GM19099 (cell line): ENCODE data around the gene GAS6.

Source experiments
- POLR2A ChIP-seq: IDR thresholded peaks from 3 replicates; pipeline ENCODE4 v1.6.1; 2011; ENCODE audit warnings: low read depth; ENCODE audit not compliant: insufficient read length; ENCODE audit errors: extremely low read depth

The GAS6 gene

DNA sequence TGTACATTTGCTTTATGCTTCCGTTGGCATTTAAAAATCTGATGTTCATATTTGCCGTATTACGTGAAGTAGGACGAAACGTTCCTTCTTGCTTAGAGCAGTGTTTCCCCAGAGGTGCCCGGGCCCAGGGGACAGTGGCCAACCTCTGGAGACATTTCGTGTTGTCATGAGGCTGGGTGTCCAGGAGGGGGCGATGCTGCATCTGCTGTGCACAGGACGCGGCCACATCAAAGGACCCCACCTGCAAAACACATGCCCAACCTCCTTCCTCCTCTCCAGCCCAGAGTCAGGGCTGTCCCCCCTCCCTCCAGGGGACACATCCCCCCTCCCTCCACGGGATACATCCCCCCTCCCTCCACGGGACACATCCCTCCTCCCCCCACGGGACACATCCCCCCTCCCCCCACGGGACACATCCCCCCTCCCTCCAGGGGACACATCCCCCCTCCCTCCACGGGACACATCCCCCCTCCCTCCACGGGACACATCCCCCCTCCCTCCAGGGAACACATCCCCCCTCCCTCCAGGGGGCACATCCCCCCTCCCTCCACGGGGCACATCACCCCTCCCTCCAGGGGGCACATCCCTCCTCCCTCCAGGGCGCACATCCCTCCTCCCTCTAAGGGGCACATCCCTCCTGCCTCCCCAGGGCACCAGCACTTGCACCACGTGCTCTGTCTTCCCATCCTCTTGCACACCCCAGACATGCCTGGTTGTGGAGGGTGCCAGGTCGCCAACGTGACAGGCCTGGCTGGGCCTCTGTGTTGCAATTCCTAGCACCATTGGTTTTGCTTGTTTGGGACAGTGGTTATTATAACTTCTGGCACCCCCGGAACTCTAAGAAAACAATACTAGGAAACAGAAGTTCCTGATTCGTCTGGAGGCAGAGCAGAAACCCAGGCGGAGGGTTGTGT lies 46.7 kb downstream of the GAS6 start:
- no peak for TF ChIP-seq POLR2A

- TF ChIP-seq POLR2A: no peak
Observed at GRCh38 chr13:113816254-113816929, 47.5 kb downstream of the GAS6 start.

DNA sequence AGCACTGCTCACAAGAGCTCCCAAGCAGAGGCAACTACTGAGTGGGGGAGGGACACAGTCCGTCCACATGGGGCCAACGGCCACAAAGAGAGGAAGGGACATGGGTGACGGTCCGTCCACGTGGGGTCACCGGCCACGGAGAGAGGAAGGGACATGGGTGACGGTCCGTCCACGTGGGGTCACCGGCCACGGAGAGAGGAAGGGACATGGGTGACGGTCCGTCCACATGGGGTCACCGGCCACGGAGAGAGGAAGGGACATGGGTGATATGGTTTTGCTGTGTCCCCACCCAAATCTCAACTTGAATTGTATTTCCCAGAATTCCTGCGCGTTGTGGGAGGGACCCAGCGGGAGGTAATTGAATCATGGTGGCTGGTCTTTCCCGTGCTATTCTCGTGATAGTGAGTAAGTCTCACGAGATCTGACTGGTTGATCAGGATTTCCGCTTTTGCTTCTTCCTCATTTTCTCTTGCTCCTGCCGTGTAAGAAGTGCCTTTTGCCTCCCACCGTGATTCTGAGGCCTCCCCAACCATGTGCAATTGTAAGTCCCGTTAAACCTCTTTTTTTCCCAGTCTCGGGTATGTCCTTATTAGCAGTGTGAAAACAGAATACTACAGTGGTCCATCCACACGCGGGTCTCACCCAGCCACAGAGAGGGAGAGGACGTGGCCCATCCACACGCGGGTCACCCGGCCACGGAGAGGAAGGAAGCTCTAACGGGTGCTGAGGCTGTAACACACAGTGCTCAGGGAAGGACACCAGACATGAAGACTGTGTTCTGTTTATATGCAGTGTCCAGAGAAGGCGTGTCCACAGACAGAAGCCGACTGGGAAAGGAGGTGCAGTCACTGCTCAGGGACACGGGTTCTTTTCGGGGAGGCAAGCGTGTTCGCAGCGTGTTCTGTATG lies 48.5 kb downstream of the GAS6 start:
- no peak for TF ChIP-seq POLR2A

- TF ChIP-seq POLR2A: no peak
Observed at GRCh38 chr13:113814435-113814821, 49.4 kb downstream of the GAS6 start.

DNA sequence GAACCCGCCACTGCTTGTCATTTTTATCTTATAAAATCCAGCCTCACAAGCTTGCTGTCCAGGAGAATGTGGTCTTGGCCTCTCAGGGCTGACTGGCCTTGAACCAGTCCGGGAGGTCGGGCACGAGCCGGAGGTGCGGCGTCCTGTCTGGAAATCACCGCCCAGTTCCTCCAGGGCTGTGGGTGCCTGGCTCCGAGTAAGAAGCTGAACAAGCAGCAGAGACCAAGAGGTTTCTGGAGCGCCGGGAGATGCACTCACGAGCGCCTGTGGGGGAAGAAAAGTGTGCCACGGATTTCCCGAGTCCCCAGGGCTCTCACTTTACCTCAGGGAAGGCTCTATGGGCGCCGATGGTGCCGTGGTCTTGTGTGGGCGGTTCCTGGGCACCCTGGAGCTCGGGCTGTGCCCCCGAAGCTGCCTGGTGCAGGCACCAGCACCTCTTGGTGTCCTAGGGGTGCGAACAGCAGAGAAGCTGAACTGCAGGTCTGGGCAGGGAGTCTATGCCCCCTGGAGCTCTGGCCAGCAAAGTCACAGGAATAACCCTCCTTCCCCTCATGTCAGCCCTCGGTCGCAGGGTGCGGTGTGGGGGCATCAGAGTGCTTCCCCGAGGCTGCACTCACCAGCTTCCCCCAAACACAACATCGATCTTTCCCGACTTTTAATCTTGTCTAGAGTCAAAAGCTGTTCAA lies 50.0 kb downstream of the GAS6 start:
- no peak for TF ChIP-seq POLR2A

DNA sequence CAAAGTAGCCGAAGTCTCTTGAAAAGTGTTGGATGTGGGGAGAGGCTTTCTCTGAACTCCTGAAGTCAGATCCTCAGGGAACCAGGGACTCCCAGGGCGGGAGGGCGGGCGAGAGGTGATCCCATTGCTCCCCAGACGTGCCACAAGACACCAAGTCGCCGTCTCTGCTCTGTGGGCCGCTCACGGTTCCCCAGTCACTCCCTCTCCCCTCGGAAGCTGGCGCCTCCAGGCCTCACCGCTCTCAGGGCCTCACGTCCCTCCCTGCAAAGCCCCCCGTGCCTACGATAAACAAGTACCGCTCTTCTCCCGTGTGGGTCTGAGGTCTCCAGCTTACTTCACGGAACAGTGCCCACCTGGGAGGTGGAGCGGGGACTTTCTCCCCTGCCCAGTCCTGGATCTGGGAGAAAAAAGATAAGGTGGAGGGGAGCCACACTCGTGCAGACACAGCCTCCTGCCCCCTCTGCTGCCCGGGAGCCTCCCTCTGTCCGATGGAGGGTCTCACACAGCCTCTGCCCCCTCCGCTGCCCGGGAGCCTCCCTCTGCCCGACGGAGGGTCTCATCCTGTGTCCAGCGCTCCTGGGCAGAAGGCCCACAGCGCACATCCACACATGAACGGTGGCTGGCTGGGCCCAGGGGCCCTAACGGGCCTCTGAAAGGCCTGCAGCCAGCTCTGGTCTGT lies 50.7 kb downstream of the GAS6 start:
- TF ChIP-seq POLR2A: no peak

- no peak for TF ChIP-seq POLR2A
Observed at GRCh38 chr13:113812178-113813040, 51.5 kb downstream of the GAS6 start.

- TF ChIP-seq POLR2A: no peak
Observed at GRCh38 chr13:113811081-113811928, 52.6 kb downstream of the GAS6 start.

GRCh38 chr13:113810640-113811039 lies 53.2 kb downstream of the GAS6 start:
- no peak for TF ChIP-seq POLR2A

- TF ChIP-seq POLR2A: no peak
Observed at GRCh38 chr13:113809934-113810333, 53.9 kb downstream of the GAS6 start.

- TF ChIP-seq POLR2A: no peak
Observed at GRCh38 chr13:113808058-113808834, 55.6 kb downstream of the GAS6 start.
